Measurements from ENCODE around the gene FRYL.

FRYL gene

GRCh38 chr4:48483777-48484493, 296.1 kb downstream of the FRYL start:
- TF ChIP-seq, protein P1, sequence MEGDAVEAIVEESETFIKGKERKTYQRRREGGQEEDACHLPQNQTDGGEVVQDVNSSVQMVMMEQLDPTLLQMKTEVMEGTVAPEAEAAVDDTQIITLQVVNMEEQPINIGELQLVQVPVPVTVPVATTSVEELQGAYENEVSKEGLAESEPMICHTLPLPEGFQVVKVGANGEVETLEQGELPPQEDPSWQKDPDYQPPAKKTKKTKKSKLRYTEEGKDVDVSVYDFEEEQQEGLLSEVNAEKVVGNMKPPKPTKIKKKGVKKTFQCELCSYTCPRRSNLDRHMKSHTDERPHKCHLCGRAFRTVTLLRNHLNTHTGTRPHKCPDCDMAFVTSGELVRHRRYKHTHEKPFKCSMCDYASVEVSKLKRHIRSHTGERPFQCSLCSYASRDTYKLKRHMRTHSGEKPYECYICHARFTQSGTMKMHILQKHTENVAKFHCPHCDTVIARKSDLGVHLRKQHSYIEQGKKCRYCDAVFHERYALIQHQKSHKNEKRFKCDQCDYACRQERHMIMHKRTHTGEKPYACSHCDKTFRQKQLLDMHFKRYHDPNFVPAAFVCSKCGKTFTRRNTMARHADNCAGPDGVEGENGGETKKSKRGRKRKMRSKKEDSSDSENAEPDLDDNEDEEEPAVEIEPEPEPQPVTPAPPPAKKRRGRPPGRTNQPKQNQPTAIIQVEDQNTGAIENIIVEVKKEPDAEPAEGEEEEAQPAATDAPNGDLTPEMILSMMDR (IDR thresholded peaks at IDR 0.05): no peak

- TF ChIP-seq, protein P1 (IDR thresholded peaks at IDR 0.05): no peak
Measured at GRCh38 chr4:48483006-48483776, 296.9 kb downstream of the FRYL start, which contains the start of gene SLC10A4. Gene SLC10A4, plus strand, starts transcription at chr4:48483343. Its CDS starts 219 bp downstream, at chr4:48483562.

DNA sequence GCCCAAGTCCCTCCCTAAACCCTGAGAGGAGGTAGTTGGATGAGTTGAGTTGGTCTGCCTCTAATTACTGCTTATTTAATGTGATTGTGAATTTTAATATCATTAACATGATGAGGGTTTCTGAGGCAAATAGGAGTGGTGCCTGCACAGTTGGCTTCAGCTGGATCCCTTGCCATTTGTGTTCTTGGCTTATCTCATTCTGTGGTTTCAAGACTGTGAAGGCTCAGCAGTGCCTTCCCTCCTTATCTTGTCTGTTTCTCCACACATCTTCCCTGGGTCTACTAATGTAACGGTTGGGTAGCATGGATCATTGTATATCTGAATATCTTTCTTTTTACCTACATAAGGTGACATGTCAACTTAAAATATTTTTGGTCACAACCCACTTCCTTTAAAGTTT, 298.5 kb downstream of the FRYL start:
- TF ChIP-seq, protein P1 (IDR thresholded peaks at IDR 0.05): no peak

DNA sequence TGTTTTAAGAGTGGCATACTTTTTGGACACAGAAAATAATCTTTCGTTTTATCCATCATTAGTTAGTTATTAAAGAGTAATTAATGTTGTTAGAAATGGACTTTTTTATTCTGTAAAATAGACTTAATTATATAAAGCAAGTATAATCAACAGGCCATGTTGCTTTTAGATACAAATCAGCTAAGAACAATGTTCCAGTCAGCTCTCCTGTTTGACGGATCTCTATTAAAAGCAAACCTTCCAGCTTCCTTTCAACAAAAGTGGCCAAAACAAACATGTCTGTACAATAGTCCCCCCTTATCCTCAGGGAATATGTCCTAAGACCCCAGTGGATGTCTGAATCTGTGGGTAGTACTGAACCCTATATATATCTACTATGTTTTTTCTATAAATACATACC, 301.8 kb downstream of the FRYL start:
- TF ChIP-seq, protein P1 (IDR thresholded peaks at IDR 0.05): no peak

DNA sequence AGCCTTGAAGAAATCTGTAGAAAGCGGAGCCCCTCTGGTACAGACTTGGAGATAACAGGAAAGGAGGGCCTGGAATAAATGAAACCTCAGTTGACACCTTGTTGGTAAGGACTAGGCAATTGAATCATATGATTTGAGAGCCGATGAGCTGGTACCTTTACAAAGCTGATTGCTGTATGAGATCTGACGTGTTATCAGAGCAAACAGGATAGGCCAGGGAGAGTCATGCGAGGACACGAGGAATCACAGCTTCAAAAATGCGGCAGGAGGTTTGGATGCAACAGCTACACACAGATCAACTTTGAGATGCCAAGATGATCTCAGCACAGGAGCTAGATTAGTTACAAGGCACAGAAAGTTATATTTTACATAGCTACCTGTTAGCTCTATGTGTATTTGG, 304.3 kb downstream of the FRYL start:
- TF ChIP-seq, protein P1 (IDR thresholded peaks at IDR 0.05): no peak

- TF ChIP-seq, protein P1 (IDR thresholded peaks at IDR 0.05): no peak
Measured at GRCh38 chr4:48472794-48473193, 307.3 kb downstream of the FRYL start.

DNA sequence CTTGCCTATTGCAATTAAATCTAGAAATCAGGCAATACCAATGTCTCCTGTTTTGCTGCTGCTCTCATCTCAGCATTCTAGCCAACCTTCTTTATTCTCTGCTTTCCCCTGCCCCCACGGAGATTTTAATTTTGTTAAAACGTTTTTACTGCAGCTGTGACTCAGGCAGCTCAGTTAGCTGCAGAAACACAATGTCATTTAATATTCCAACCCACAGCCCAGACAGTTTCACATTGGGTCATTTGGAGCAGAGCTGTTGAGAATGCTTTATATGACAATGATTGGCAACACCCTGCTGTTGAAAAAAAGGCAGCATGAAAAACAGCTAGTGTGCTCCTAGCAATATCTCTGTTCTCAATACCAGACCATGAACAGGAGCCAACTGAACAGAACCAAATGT, 309.5 kb downstream of the FRYL start:
- TF ChIP-seq, protein P1 (IDR thresholded peaks at IDR 0.05): no peak

Measured in LNCAP (cell line).